PFSK-1 (cell line): ENCODE data around the gene PDIA2.

Source experiments
- FOXP2 ChIP-seq: optimal IDR thresholded peaks from 2 replicates; pipeline ENCODE3; 2011; ENCODE audit warnings: borderline replicate concordance, control low read depth, inconsistent platforms; ENCODE audit not compliant: insufficient read depth; ENCODE audit errors: extremely low read length, extremely low read depth
- POLR2AphosphoS5 ChIP-seq: IDR thresholded peaks from 2 replicates; pipeline ENCODE4 v1.6.1; 2012; ENCODE audit warnings: low read depth, mild to moderate bottlenecking, control low read depth, low read length, moderate library complexity
- SIN3A ChIP-seq: IDR thresholded peaks from 2 replicates; pipeline ENCODE4 v1.6.1; 2012; ENCODE audit warnings: mild to moderate bottlenecking, low read length, moderate library complexity, borderline replicate concordance; ENCODE audit not compliant: insufficient read depth
- TAF1 ChIP-seq: IDR thresholded peaks from 2 replicates; pipeline ENCODE4 v1.6.1; 2012; ENCODE audit warnings: low read length, control low read depth, borderline replicate concordance; ENCODE audit not compliant: insufficient read depth
- TF ChIP-seq, protein P1 (sequence below), 2 experiments: IDR thresholded peaks; 2 replicates each; pipeline versions ENCODE4 v1.6.1 to v1.8.0; 2011 to 2012; ENCODE audit warnings: low read depth in 2 of 2, low read length in 2 of 2, control low read depth in 1 of 2, inconsistent platforms in 1 of 2, mild to moderate bottlenecking in 1 of 2, moderate library complexity in 1 of 2; ENCODE audit not compliant: insufficient read depth in 1 of 2

PDIA2 gene

DNA sequence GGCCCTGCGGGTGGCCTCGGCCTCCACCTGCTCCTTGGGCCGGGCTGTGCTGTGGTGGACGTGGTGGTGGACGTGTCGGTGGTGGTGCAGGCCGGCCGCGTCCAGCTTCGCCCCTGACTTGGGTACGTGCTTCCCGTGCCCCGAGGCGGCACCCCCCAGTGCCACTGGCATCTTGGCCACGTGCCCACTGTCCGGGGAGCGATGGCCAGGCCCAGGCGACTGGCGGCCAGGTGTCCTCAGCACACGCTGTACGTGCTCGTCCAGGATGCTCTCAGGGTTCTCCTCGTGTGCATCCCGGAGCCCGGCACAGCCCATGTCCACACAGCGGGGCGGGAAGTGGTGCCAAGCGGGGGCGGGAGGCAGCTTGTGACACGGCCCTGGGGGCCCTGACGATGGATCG lies 14.9 kb downstream of the PDIA2 start:
- no peak for TF ChIP-seq TAF1
- TF ChIP-seq SIN3A: no peak
- no peak for TF ChIP-seq POLR2AphosphoS5
- TF ChIP-seq FOXP2: no peak
- TF ChIP-seq, protein P1, sequence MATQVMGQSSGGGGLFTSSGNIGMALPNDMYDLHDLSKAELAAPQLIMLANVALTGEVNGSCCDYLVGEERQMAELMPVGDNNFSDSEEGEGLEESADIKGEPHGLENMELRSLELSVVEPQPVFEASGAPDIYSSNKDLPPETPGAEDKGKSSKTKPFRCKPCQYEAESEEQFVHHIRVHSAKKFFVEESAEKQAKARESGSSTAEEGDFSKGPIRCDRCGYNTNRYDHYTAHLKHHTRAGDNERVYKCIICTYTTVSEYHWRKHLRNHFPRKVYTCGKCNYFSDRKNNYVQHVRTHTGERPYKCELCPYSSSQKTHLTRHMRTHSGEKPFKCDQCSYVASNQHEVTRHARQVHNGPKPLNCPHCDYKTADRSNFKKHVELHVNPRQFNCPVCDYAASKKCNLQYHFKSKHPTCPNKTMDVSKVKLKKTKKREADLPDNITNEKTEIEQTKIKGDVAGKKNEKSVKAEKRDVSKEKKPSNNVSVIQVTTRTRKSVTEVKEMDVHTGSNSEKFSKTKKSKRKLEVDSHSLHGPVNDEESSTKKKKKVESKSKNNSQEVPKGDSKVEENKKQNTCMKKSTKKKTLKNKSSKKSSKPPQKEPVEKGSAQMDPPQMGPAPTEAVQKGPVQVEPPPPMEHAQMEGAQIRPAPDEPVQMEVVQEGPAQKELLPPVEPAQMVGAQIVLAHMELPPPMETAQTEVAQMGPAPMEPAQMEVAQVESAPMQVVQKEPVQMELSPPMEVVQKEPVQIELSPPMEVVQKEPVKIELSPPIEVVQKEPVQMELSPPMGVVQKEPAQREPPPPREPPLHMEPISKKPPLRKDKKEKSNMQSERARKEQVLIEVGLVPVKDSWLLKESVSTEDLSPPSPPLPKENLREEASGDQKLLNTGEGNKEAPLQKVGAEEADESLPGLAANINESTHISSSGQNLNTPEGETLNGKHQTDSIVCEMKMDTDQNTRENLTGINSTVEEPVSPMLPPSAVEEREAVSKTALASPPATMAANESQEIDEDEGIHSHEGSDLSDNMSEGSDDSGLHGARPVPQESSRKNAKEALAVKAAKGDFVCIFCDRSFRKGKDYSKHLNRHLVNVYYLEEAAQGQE (IDR thresholded peaks at IDR 0.05; ENCODE audit: insufficient read depth in 1 of 2, low read depth in 2 of 2, low read length in 2 of 2): no peak

DNA sequence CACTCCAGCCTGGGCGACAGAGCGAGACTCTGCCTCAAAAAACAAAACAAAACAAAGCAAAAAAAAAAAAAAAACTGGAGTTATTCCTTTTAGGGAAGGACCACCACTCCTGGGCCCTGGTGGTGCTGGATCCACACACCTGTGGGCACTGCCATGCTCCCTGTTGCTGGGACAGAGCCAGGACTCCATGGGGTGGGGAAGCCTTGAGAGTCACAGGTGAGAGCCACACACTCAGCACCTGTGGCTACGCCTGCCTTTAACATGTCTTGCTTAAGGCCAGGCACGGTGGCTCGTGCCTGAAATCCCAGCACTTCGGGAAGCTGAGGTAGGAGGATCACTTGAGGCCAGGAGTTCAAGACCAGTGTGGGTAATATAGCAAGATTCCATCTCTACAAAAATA lies 18.3 kb downstream of the PDIA2 start:
- TF ChIP-seq, protein P1 (IDR thresholded peaks at IDR 0.05; ENCODE audit: insufficient read depth in 1 of 2, low read depth in 2 of 2, low read length in 2 of 2): no peak
- TF ChIP-seq SIN3A (no peak), POLR2AphosphoS5 (no peak)

DNA sequence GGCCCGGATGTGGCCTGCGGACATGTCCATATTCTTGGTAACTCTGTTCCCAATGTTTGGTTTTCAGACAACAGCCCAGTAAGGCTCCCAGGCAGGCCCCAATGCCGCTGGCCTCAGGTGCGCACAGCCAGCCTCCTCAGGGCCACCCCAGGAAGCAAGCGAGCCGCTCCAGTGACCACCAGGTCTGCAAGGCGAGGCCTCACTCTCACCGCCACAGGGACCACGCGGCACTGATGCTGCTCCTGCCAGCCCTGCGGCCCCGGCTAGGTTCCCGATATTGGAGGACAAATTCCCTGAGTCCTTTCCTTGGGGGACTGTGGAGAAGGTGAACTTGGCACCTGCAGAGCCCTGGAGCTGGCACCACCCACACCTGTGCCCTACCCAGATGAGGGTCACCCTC lies 19.0 kb downstream of the PDIA2 start:
- TF ChIP-seq POLR2AphosphoS5: no peak
- TF ChIP-seq, protein P1 (IDR thresholded peaks at IDR 0.05; ENCODE audit: insufficient read depth in 1 of 2, low read depth in 2 of 2, low read length in 2 of 2): no peak
- TF ChIP-seq TAF1: no peak

DNA sequence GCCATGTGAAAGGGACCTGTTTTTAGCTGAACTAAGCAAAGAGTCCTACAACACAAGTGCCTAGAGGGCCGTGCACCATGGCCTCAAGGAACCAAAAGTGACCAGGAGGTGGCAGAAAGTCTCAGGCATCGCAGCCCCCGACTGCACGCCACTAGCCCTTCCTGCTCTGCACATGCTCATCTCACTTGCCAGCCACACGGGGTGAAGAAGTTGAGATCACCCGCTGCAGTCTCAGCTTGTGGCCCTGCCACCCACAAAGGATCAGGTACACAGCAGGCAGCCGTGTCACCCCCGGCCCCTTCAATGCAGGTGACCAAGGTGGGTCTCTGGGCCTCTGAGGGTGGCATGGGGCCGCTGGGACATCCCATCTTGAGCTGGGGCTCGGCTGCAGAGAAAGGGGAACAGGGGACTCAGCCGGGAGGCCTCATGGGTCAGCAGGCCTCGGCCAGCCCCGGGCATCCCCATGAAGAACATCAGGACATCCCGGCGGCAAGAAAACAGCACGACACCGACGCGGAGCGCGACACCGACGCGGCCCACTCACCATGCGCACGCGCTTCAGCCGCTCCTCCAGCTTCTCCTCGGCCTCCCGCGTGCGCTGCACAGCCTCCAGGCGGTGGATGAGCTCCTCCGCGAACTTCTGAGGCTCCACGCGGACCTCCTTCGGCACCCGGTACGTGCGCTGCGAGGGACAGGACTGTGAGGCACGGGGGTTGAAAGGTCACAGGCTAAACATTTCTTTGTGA lies 21.0 kb downstream of the PDIA2 start:
- no peak for TF ChIP-seq POLR2AphosphoS5
- no peak for TF ChIP-seq SIN3A
- TF ChIP-seq, protein P1 (IDR thresholded peaks at IDR 0.05; ENCODE audit: insufficient read depth in 1 of 2, low read depth in 2 of 2, low read length in 2 of 2): no peak
- TF ChIP-seq FOXP2: no peak
- TF ChIP-seq TAF1: no peak
